ENCODE data around the gene NUAK1. TPM values are rescaled to one million over a fixed set of nuclear protein-coding genes. Genes with fewer than 3 reads are reported as not detected.

The NUAK1 gene
- total and polyA plus RNA-seq, 7 donors: 1.8 to 12.1 (median 5.8) TPM

DNA sequence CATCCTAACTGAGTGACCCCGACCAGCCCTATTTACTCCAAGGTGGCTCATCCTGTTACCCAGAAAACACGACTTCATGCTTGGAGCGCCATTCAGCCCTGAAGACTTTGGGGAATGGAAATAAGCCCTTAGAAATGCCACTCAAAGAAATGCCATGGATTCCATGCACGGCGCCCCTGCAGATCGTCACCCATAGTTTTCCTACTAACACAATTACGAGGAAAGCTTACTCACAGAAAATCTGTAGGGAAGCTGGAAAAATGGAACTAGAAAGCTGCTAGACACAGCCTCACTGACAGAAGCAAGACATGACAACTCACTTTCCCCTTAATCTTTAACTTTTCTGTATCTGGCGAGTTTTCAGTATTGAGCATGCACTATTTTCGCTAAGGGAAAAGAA lies 19.5 kb downstream of the NUAK1 start:
- WGBS, 2 donors: 86 to 87% methylated on average over 9 of the region's 9 CpGs
- no peaks in the 10 kb centered on the region for H3K9me3 ChIP-seq
- H3K4me1 ChIP-seq: peaks cover 0 to 44% (median 33%) of the 10 kb centered on the region in 4 donors
- DNase-seq: no peak
- no peaks in the 10 kb centered on the region for H3K36me3 ChIP-seq
- no peaks in the 10 kb centered on the region for H3K27me3 ChIP-seq
- H3K27ac ChIP-seq: peak overlapping the region in 2 of 4 donors; percentile 2 to 14
- TF ChIP-seq, protein P1, sequence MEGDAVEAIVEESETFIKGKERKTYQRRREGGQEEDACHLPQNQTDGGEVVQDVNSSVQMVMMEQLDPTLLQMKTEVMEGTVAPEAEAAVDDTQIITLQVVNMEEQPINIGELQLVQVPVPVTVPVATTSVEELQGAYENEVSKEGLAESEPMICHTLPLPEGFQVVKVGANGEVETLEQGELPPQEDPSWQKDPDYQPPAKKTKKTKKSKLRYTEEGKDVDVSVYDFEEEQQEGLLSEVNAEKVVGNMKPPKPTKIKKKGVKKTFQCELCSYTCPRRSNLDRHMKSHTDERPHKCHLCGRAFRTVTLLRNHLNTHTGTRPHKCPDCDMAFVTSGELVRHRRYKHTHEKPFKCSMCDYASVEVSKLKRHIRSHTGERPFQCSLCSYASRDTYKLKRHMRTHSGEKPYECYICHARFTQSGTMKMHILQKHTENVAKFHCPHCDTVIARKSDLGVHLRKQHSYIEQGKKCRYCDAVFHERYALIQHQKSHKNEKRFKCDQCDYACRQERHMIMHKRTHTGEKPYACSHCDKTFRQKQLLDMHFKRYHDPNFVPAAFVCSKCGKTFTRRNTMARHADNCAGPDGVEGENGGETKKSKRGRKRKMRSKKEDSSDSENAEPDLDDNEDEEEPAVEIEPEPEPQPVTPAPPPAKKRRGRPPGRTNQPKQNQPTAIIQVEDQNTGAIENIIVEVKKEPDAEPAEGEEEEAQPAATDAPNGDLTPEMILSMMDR (IDR thresholded peaks at IDR 0.05): no peak
- TF ChIP-seq POLR2AphosphoS5 (IDR thresholded peaks at IDR 0.05) (no peak), EP300 (IDR thresholded peaks at IDR 0.05) (no peak), POLR2A (IDR thresholded peaks at IDR 0.05) (no peak)
- intact Hi-C loops (cut with DNase I): no loop called here
- H3K4me3 ChIP-seq: no peak overlapping the region

GRCh38 chr12:106118381-106119130 lies 20.2 kb downstream of the NUAK1 start:
- Histone ChIP-seq H3K36me3 (no peaks in the 10 kb centered on the region), H3K4me3 (no peak overlapping the region), H3K27me3 (no peaks in the 10 kb centered on the region), H3K9me3 (no peaks in the 10 kb centered on the region), H3K4me1 (peaks cover 0 to 44% (median 33%) of the 10 kb centered on the region in 4 donors), H3K27ac (peak overlapping the region in 1 of 4 donors; percentile 2)
- DNase-seq: no peak
- intact Hi-C loops (cut with DNase I): no loop called here
- no peak for TF ChIP-seq EP300 (IDR thresholded peaks at IDR 0.05)
- TF ChIP-seq, protein P1 (IDR thresholded peaks at IDR 0.05): no peak
- no peak for TF ChIP-seq POLR2A (IDR thresholded peaks at IDR 0.05)
- TF ChIP-seq POLR2AphosphoS5 (IDR thresholded peaks at IDR 0.05): no peak
- 81 to 89% methylated on average over 8 of the region's 8 CpGs for WGBS, 2 donors

DNA sequence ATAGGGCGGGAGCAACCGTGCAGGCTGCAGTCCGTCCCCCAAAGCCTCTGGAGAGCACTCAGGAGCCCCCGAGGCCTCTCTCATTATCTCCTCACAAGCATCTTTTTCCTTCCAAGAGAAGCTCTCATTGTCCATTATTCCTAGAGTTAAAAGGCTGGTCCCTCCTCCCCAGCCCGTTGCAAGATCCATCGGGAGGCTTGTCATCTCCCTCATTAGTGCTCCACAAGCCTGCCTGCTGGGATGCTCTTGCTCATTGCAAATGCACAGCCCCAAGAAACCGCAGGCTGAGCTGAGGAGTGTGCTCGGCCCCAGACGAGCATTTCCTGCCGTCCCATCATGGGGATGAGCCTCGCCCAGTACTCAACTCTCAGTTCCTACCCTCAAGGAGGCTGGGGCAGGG lies 23.3 kb downstream of the NUAK1 start:
- Histone ChIP-seq H3K9me3 (no peaks in the 10 kb centered on the region), H3K27ac (no peak overlapping the region), H3K4me1 (peaks cover 0 to 50% (median 44%) of the 10 kb centered on the region in 4 donors), H3K36me3 (no peaks in the 10 kb centered on the region), H3K27me3 (no peaks in the 10 kb centered on the region), H3K4me3 (no peak overlapping the region)
- intact Hi-C loops (cut with DNase I): no loop called here
- no peak for TF ChIP-seq POLR2A (IDR thresholded peaks at IDR 0.05)
- no peak for TF ChIP-seq EP300 (IDR thresholded peaks at IDR 0.05)
- TF ChIP-seq POLR2AphosphoS5 (IDR thresholded peaks at IDR 0.05): no peak
- TF ChIP-seq, protein P1 (IDR thresholded peaks at IDR 0.05): no peak
- 77 to 88% methylated on average over 11 of the region's 11 CpGs for WGBS, 2 donors
- DNase-seq: no peak

DNA sequence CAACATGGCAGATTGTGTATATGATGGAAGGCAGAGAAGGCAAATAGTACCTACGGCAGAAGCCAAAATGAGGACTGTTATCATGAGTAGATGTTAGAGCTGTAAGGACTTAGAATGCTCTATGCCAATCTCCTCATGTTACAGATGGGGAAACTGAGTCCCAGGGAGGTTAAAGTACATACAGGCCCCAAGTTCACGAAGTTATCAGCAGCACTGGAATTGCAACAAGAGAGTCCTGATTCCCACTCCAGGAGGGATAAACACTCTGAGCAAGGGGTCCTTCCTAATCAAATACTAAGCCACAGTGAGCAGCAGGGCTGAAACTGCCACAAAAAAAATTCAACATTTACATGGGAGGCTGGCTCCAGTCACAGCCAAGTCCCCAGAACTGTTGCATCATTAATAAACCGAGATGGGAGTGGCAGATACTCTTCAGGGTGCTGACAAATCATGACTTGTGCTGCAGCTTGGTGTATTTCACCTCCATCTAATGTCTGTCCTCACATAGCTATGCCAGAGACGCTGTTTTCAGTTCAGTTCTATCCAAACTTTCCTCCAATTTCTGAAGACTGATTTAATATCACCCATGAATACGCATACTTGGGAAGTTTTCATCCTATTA lies 24.2 kb downstream of the NUAK1 start:
- Histone ChIP-seq H3K9me3 (no peaks in the 10 kb centered on the region), H3K36me3 (no peaks in the 10 kb centered on the region), H3K27me3 (no peaks in the 10 kb centered on the region), H3K27ac (peak overlapping the region; percentile 48 to 71 (median 66)), H3K4me1 (peaks cover 0 to 46% (median 41%) of the 10 kb centered on the region in 4 donors), H3K4me3 (no peak overlapping the region)
- WGBS, 2 donors: 81 to 83% methylated on average over 5 of the region's 5 CpGs
- TF ChIP-seq, protein P1 (IDR thresholded peaks at IDR 0.05): no peak
- TF ChIP-seq POLR2A (IDR thresholded peaks at IDR 0.05) (no peak), EP300 (IDR thresholded peaks at IDR 0.05) (no peak), POLR2AphosphoS5 (IDR thresholded peaks at IDR 0.05) (no peak)
- no peak for DNase-seq
- intact Hi-C loops (cut with DNase I): no loop called here
